ENCODE data around the gene TMEM219. TPM values are rescaled to one million over a fixed set of nuclear protein-coding genes. Genes with fewer than 3 reads are reported as not detected.

The TMEM219 gene
- total and polyA plus RNA-seq, 2 donors (not counting 3 experiments of a cell fraction or from before 2014, with no cell fraction given): 110 to 182 TPM

- CTCF ChIA-PET: interaction anchor here (1.1 to 3.8 kb wide), 5 partner anchors 14 to 304 kb away, joined by 3 to 26 read pairs (median 17); no protein-coding TSS in a partner anchor
Observed at GRCh38 chr16:30003670-30004423, 42.0 kb downstream of the TMEM219 start.

More at GRCh38 chr16:30003670-30004423, 42.0 kb downstream of the TMEM219 start:
- DNase-seq (ENCODE audit: low read depth, low spot score) (no peak), FAIRE-seq (no peak)
- H4K20me1 ChIP-seq (replicated peaks; ENCODE audit: control insufficient read depth, extremely low read depth, insufficient read depth, low read length): no peaks in the 10 kb centered on the region
- no peaks in the 10 kb centered on the region for H3K79me2 ChIP-seq (ENCODE audit: control insufficient read depth, insufficient read depth, low read length)
- intact Hi-C loops (cut with micrococcal nuclease): no loop called here
- POLR2A ChIA-PET: interaction anchor here (0.5 kb wide), 1 partner anchor 1034 kb away, joined by 3 read pairs; no protein-coding TSS in a partner anchor
- H3K9me3 ChIP-seq (replicated peaks; ENCODE audit: control insufficient read depth, insufficient read depth, low read length): no peaks in the 10 kb centered on the region
- H3K4me2 ChIP-seq (ENCODE audit: insufficient read depth, low read length): no peak overlapping the region
- no peak overlapping the region for H3K4me3 ChIP-seq (replicated peaks in 1 of 3; ENCODE audit: insufficient read depth in 1 of 3, low read depth in 1 of 3, low read length in 3 of 3)
- no TSS peak for BruUV-seq (replicated peaks)
- no peaks in the 10 kb centered on the region for H3K27me3 ChIP-seq (ENCODE audit: control insufficient read depth in 2 of 2, insufficient read depth in 2 of 2, low read length in 2 of 2)
- H3K9ac ChIP-seq (replicated peaks; ENCODE audit: extremely low read depth, insufficient read depth, low read length): no peak overlapping the region
- H3K9me1 ChIP-seq (replicated peaks; ENCODE audit: control insufficient read depth, extremely low read depth, insufficient read depth, low read length): no peaks in the 10 kb centered on the region
- peaks cover 0 to 7% of the 10 kb centered on the region in 2 experiments for H3K36me3 ChIP-seq (ENCODE audit: control insufficient read depth in 2 of 2, extremely low read depth in 1 of 2, insufficient read depth in 2 of 2, low read length in 2 of 2)
- H3K4me1 ChIP-seq (ENCODE audit: control insufficient read depth, extremely low read depth, insufficient read depth, low read length): no peaks in the 10 kb centered on the region
- H2AFZ ChIP-seq (ENCODE audit: low read depth, low read length): no peak overlapping the region
- dilution Hi-C loops (cut with MboI; ENCODE audit: extremely low pct_ligation_motif_present, low sequenced_read_pairs): no loop called here
- TF ChIP-seq MYC (IDR thresholded peaks at IDR 0.05; ENCODE audit: low read depth, low read length) (no peak), GATA2 (IDR thresholded peaks at IDR 0.05; ENCODE audit: insufficient read depth, insufficient read length, low read depth, low read length) (no peak), CTCF (IDR thresholded peaks at IDR 0.05; ENCODE audit: extremely low read depth in 1 of 2, insufficient read depth in 1 of 2, low read depth in 1 of 2, low read length in 2 of 2) (no peak), MAX (IDR thresholded peaks at IDR 0.05; ENCODE audit: insufficient read depth, insufficient read length) (no peak), FOS (IDR thresholded peaks at IDR 0.05; ENCODE audit: borderline replicate concordance, insufficient read depth, low read length) (no peak), EZH2 (IDR thresholded peaks at IDR 0.05; ENCODE audit: borderline replicate concordance, low read depth, low read length, severe bottlenecking) (no peak), POLR2AphosphoS5 (IDR thresholded peaks at IDR 0.05; ENCODE audit: insufficient read depth, low read depth, low read length) (no peak), JUN (IDR thresholded peaks at IDR 0.05; ENCODE audit: borderline replicate concordance, insufficient read depth, insufficient read length, low read depth) (no peak), POLR2A (IDR thresholded peaks at IDR 0.05; ENCODE audit: low read depth, low read length) (no peak)
- H3K27ac ChIP-seq (ENCODE audit: insufficient read depth, low read depth, low read length): no peak overlapping the region
